Measurements from ENCODE around the gene CLDN22.

CLDN22 gene

GRCh38 chr4:183333983-183334382 is 13.9 kb upstream of the CLDN22 start:
- no peak for DNase-seq
- Histone ChIP-seq H2AFZ (ENCODE audit: low read length) (no peak overlapping the region), H3K27me3 (replicated peaks; ENCODE audit: insufficient read depth, low read length) (no peaks in the 10 kb centered on the region), H3K27ac (ENCODE audit: low read length) (no peak overlapping the region), H4K20me1 (ENCODE audit: insufficient read depth, low read length) (no peaks in the 10 kb centered on the region), H3K9me2 (replicated peaks; ENCODE audit: insufficient read depth, low read length) (no peaks in the 10 kb centered on the region), H3K79me2 (ENCODE audit: low read length) (no peaks in the 10 kb centered on the region), H3K9me3 (replicated peaks; ENCODE audit: insufficient read depth, low read length) (no peaks in the 10 kb centered on the region), H3K9ac (ENCODE audit: low read length) (no peak overlapping the region), H3K4me3 (ENCODE audit: low read length) (no peak overlapping the region), H3K36me3 (replicated peaks; ENCODE audit: insufficient read depth, low read length) (no peaks in the 10 kb centered on the region), H3K4me2 (ENCODE audit: low read depth, low read length) (no peak overlapping the region), H3K4me1 (ENCODE audit: low read length) (no peaks in the 10 kb centered on the region), H3F3A (ENCODE audit: insufficient read depth, low read length) (no peaks in the 10 kb centered on the region)
- TF ChIP-seq EZH2 (optimal IDR thresholded peaks at IDR 0.05; ENCODE audit: low read depth, low read length) (no peak), EZH2phosphoT487 (IDR thresholded peaks at IDR 0.05; ENCODE audit: low read length) (no peak), CTCF (IDR thresholded peaks at IDR 0.05; ENCODE audit: low read length) (no peak)

- no peak overlapping the region for H3K4me3 ChIP-seq (ENCODE audit: low read length)
- no peak overlapping the region for H3K4me2 ChIP-seq (ENCODE audit: low read depth, low read length)
Observed at GRCh38 chr4:183333202-183333601, 13.1 kb upstream of the CLDN22 start.

GRCh38 chr4:183332447-183332846 is 12.4 kb upstream of the CLDN22 start:
- no peaks in the 10 kb centered on the region for H3K36me3 ChIP-seq (replicated peaks; ENCODE audit: insufficient read depth, low read length)
- H3F3A ChIP-seq (ENCODE audit: insufficient read depth, low read length) = no peaks in the 10 kb centered on the region
- no peaks in the 10 kb centered on the region for H3K4me1 ChIP-seq (ENCODE audit: low read length)
- no peaks in the 10 kb centered on the region for H3K9me3 ChIP-seq (replicated peaks; ENCODE audit: insufficient read depth, low read length)
- no peak overlapping the region for H3K9ac ChIP-seq (ENCODE audit: low read length)
- no peaks in the 10 kb centered on the region for H3K27me3 ChIP-seq (replicated peaks; ENCODE audit: insufficient read depth, low read length)
- no peak for DNase-seq
- no peak overlapping the region for H2AFZ ChIP-seq (ENCODE audit: low read length)
- no peaks in the 10 kb centered on the region for H3K9me2 ChIP-seq (replicated peaks; ENCODE audit: insufficient read depth, low read length)
- no peaks in the 10 kb centered on the region for H3K79me2 ChIP-seq (ENCODE audit: low read length)
- no peak overlapping the region for H3K4me3 ChIP-seq (ENCODE audit: low read length)
- TF ChIP-seq EZH2phosphoT487 (IDR thresholded peaks at IDR 0.05; ENCODE audit: low read length) (no peak), EZH2 (optimal IDR thresholded peaks at IDR 0.05; ENCODE audit: low read depth, low read length) (no peak), CTCF (IDR thresholded peaks at IDR 0.05; ENCODE audit: low read length) (no peak)
- H3K27ac ChIP-seq (ENCODE audit: low read length) = no peak overlapping the region
- H3K4me2 ChIP-seq (ENCODE audit: low read depth, low read length) = no peak overlapping the region
- H4K20me1 ChIP-seq (ENCODE audit: insufficient read depth, low read length) = no peaks in the 10 kb centered on the region

More at GRCh38 chr4:183333202-183333601, 13.1 kb upstream of the CLDN22 start:
- Histone ChIP-seq H4K20me1 (ENCODE audit: insufficient read depth, low read length) (no peaks in the 10 kb centered on the region), H2AFZ (ENCODE audit: low read length) (no peak overlapping the region), H3K79me2 (ENCODE audit: low read length) (no peaks in the 10 kb centered on the region), H3K36me3 (replicated peaks; ENCODE audit: insufficient read depth, low read length) (no peaks in the 10 kb centered on the region), H3K9ac (ENCODE audit: low read length) (no peak overlapping the region), H3K4me1 (ENCODE audit: low read length) (no peaks in the 10 kb centered on the region), H3K9me3 (replicated peaks; ENCODE audit: insufficient read depth, low read length) (no peaks in the 10 kb centered on the region), H3F3A (ENCODE audit: insufficient read depth, low read length) (no peaks in the 10 kb centered on the region), H3K27ac (ENCODE audit: low read length) (no peak overlapping the region), H3K9me2 (replicated peaks; ENCODE audit: insufficient read depth, low read length) (no peaks in the 10 kb centered on the region), H3K27me3 (replicated peaks; ENCODE audit: insufficient read depth, low read length) (no peaks in the 10 kb centered on the region)
- DNase-seq = no peak
- TF ChIP-seq EZH2phosphoT487 (IDR thresholded peaks at IDR 0.05; ENCODE audit: low read length) (no peak), EZH2 (optimal IDR thresholded peaks at IDR 0.05; ENCODE audit: low read depth, low read length) (no peak), CTCF (IDR thresholded peaks at IDR 0.05; ENCODE audit: low read length) (no peak)
